GM12891 (cell line): ENCODE results near the gene COLEC12. TPM values are rescaled to one million over a fixed set of nuclear protein-coding genes. Genes with fewer than 3 reads are reported as not detected.

Experiments
- DNase-seq: peaks from one replicate; pipeline ENCODE4 v3.0.0; 2011; ENCODE audit warnings: low spot score; ENCODE audit not compliant: insufficient read length
- FAIRE-seq: peaks from 2 replicates; lab custom pipeline; 2011; peaks lifted over from hg19 to GRCh38; lab: Jason Lieb, UNC
- PAX5 ChIP-seq: IDR thresholded peaks from 2 replicates; pipeline ENCODE4 v1.6.1; 2011; ENCODE audit warnings: low read length, moderate library complexity, mild to moderate bottlenecking; ENCODE audit not compliant: insufficient read depth, severe bottlenecking
- POLR2A ChIP-seq: IDR thresholded peaks from 2 replicates; pipeline ENCODE4 v1.6.1; 2011; ENCODE audit warnings: low read depth, low read length, control low read depth
- POLR2AphosphoS5 ChIP-seq: IDR thresholded peaks from 2 replicates; pipeline ENCODE4 v1.6.1; 2011; ENCODE audit warnings: low read depth, low read length, control low read depth
- POU2F2 ChIP-seq: IDR thresholded peaks from 2 replicates; pipeline ENCODE4 v1.6.1; 2011; ENCODE audit warnings: low read depth, mild to moderate bottlenecking, control low read depth, low read length, moderate library complexity
- SPI1 ChIP-seq: IDR thresholded peaks from 2 replicates; pipeline ENCODE4 v1.6.1; 2011; ENCODE audit warnings: low read depth, low read length, control low read depth
- TAF1 ChIP-seq: IDR thresholded peaks from 2 replicates; pipeline ENCODE4 v1.6.1; 2011; ENCODE audit warnings: low read depth, low read length, control low read depth
- polyA plus RNA-seq: library from polyadenylated mRNA; unstranded; fragments of >200 nt; gene quantifications from one replicate; pipeline ENCODE4 v1.2.1, GENCODE V29; 2012; ENCODE audit warnings: low read depth, missing spikeins, inconsistent platforms; ENCODE audit not compliant: missing spikeins

Gene COLEC12
- 0.03 TPM for polyA plus RNA-seq

- DNase-seq: no peak
- no peak for FAIRE-seq
- no peak for TF ChIP-seq POLR2AphosphoS5
- no peak for TF ChIP-seq POU2F2
- TF ChIP-seq PAX5: no peak
- TF ChIP-seq SPI1: no peak
- TF ChIP-seq POLR2A: no peak
These were observed at the start of gene COLEC12 for GRCh38 chr18:500632-501405. Gene COLEC12, minus strand, starts transcription at chr18:500701. Its CDS starts 187 bp downstream, at chr18:500514.

- no peak for FAIRE-seq
- TF ChIP-seq PAX5: no peak
- no peak for TF ChIP-seq SPI1
- TF ChIP-seq POU2F2: no peak
- TF ChIP-seq POLR2A: no peak
- no peak for TF ChIP-seq POLR2AphosphoS5
- TF ChIP-seq TAF1: no peak
- no peak for DNase-seq
These were observed 49.5 kb upstream of the COLEC12 start for GRCh38 chr18:549967-550366.

- TF ChIP-seq POLR2A: no peak
- no peak for TF ChIP-seq SPI1
- TF ChIP-seq TAF1: no peak
- TF ChIP-seq POU2F2: no peak
- no peak for TF ChIP-seq PAX5
- TF ChIP-seq POLR2AphosphoS5: no peak
- DNase-seq (no peak), FAIRE-seq (no peak)
These were observed 43.1 kb upstream of the COLEC12 start for GRCh38 chr18:543447-544078.

DNA sequence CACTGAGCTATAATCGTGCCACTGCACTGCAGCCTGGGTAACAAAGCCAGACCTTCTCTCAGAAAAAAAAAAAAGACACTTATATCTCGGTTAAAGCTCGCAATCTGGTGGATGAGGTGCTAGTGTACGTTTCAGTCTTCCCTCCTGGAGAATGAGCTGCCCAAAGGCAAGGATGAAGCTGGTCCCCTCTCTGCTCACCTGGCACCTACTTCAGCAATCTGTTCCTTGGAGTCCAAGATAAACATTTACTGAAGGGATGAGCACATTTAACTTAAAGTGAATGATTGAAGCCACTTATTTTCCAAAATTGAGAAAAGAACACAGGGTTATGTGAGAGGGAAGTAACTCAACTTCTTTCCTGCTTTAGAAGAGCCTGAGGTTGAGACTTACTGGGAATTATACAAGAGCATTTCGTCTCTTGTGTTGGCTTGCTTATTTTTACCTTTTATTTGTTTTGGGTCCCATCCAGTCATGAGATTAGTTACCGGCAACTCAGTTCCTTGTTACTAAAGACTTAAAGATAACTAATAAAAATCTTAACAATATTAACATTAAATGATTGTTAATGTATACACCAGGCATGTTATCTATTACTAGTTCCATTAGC lies 33.6 kb upstream of the COLEC12 start:
- DNase-seq (no peak), FAIRE-seq (no peak)
- TF ChIP-seq POU2F2: no peak
- TF ChIP-seq POLR2AphosphoS5: no peak
- no peak for TF ChIP-seq PAX5
- TF ChIP-seq SPI1: no peak
- TF ChIP-seq TAF1: no peak
- no peak for TF ChIP-seq POLR2A

GRCh38 chr18:532632-533031 lies 32.1 kb upstream of the COLEC12 start:
- no peak for TF ChIP-seq POLR2A
- TF ChIP-seq PAX5: no peak
- TF ChIP-seq POLR2AphosphoS5: no peak
- no peak for TF ChIP-seq TAF1
- no peak for TF ChIP-seq SPI1
- TF ChIP-seq POU2F2: no peak
- DNase-seq: no peak
- FAIRE-seq: no peak

GRCh38 chr18:532018-532417 lies 31.5 kb upstream of the COLEC12 start:
- DNase-seq (no peak), FAIRE-seq (no peak)
- TF ChIP-seq TAF1 (no peak), PAX5 (no peak)

GRCh38 chr18:527146-527545 lies 26.6 kb upstream of the COLEC12 start:
- FAIRE-seq (no peak), DNase-seq (no peak)
- TF ChIP-seq PAX5: no peak
- TF ChIP-seq TAF1: no peak
- no peak for TF ChIP-seq SPI1
- no peak for TF ChIP-seq POU2F2
- no peak for TF ChIP-seq POLR2A
- TF ChIP-seq POLR2AphosphoS5: no peak

DNA sequence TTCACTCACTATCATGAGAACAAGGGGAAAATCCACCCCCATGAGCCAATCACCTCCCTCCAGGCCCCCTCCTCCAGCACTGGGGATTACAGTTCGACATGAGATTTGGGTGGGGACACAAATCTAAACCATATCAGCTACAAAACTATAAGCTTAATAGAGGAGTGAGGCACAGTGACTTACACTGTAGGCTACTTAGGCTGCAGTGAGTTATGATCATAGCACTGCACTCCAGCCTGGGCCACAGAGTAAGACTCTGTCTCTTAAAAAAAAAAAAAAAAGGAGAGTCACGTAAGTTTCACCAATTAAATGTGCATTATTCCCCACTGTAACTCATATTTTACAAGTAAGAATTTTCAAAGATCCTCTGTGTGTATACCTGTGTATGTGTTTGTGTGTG lies 26.2 kb upstream of the COLEC12 start:
- no peak for DNase-seq
- TF ChIP-seq SPI1: no peak
- no peak for TF ChIP-seq POU2F2
- TF ChIP-seq POLR2A: no peak
- no peak for TF ChIP-seq PAX5
- TF ChIP-seq POLR2AphosphoS5: no peak
- TF ChIP-seq TAF1: no peak
- FAIRE-seq: no peak

DNA sequence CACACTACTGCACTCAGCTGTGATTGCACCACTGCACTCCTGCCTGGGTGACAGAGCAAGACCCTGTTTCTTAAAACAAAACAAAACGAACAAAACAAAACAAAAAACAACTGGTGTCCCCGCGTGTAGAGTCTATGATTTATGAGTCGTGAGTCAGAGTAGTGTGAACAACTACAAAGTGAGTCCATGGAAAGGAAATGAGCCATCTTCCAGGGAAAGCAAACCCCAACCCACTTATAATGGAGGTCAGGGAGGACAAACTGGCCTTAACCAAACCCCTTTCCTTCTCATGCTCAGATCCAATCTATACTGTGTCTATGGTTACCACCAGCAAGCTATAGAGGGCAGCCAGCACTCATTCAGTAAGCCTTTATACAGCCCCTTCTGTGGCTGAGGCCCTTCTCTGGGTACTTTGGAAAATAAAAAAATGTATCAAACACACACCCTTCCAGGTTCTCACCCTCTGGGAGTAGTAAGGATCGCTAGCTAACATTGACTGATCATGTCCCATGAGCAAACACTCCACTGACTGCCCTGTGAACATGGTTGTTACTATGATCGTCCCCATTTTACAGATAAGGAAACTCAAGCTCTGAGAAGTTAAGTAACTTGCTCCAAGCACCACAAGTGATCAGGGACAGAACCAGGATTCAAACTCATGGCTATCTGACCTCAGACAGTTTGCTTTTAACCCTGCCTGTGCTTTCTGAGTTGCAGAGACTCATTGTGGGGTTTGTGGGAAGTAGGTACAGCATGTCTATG lies 24.7 kb upstream of the COLEC12 start:
- FAIRE-seq: no peak
- no peak for DNase-seq
- TF ChIP-seq TAF1 (no peak), PAX5 (no peak), POLR2AphosphoS5 (no peak), POLR2A (no peak), SPI1 (no peak), POU2F2 (no peak)
